Measurements from ENCODE around the gene OLFM1.

The OLFM1 gene

DNA sequence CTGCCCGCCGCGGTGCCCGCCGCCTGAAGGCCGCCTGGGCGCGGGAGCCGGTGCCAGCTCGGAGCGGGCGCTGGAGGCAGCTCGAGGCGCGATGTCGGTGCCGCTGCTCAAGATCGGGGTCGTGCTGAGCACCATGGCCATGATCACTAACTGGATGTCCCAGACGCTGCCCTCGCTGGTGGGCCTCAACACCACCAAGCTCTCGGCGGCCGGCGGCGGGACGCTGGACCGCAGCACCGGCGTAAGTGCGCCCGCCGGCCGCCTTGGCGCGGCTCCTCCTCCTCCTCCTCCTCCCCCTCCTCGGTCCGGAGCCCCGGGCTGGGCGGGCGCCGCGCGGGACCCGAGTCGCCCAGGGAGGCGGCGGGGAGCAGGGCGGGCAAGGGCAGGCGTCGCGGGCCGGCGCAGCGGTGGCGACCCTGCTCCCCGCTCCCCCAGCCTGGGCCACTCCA is 455 bp downstream of the OLFM1 start:
- Histone ChIP-seq H3K9ac (ENCODE audit: low read length) (no peak overlapping the region), H3K36me3 (replicated peaks; ENCODE audit: low read depth, low read length) (no peaks in the 10 kb centered on the region), H2AFZ (ENCODE audit: low read depth, low read length) (no peak overlapping the region), H3K27me3 (ENCODE audit: low read depth, low read length) (peaks cover 7% of the 10 kb centered on the region; the same call in 1 of the 2 replicates), H3K9me3 (ENCODE audit: insufficient read depth, low read length) (no peaks in the 10 kb centered on the region), H3K79me2 (ENCODE audit: low read length) (no peaks in the 10 kb centered on the region), H4K20me1 (ENCODE audit: insufficient read depth, low read length) (no peaks in the 10 kb centered on the region), H3K4me2 (ENCODE audit: low read length) (no peak overlapping the region), H3K4me1 (ENCODE audit: low read length) (no peaks in the 10 kb centered on the region), H3K4me3 (ENCODE audit: low read length) (no peak overlapping the region), H3K27ac (ENCODE audit: low read length) (no peak overlapping the region)
- TF ChIP-seq CTCF (IDR thresholded peaks at IDR 0.05; ENCODE audit: low read depth, low read length) (no peak), EZH2phosphoT487 (IDR thresholded peaks at IDR 0.05; ENCODE audit: low read depth) (no peak)

DNA sequence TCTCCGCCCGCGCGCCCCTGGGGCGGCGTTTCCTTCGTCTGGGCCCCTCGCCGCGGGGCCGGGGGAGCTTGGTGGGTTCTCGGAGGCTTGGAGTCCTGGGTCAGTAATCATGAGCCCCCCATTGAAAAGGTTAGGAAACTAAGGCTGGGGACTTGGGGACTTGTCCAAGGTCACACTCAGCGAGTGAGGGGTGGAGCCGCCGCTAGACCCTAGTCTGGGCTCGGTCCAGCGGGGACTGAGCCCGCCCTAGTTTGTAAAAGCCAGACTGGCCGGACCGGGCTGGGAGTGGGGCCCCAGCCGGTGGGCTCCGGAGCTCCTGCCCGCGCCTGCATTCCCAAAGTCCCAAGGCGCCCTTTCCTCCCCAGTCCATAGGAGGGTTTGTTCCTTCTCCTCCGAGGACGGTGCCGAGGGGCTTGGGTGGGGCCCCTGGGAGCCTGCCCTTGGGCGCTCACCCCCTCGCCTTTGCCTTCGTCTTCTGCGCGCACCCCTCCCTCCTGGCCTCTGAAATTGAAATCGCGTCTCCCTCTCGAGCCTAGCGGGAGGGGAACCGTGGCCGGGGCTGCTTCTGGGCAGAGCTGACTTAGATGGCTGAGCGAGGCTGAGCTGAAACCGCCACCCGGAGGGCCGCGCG is 995 bp downstream of the OLFM1 start:
- Histone ChIP-seq H2AFZ (ENCODE audit: low read depth, low read length) (no peak overlapping the region), H3K4me1 (ENCODE audit: low read length) (no peaks in the 10 kb centered on the region), H3K27ac (ENCODE audit: low read length) (no peak overlapping the region), H3K36me3 (replicated peaks; ENCODE audit: low read depth, low read length) (no peaks in the 10 kb centered on the region), H3K79me2 (ENCODE audit: low read length) (no peaks in the 10 kb centered on the region), H3K4me3 (ENCODE audit: low read length) (no peak overlapping the region), H3K4me2 (ENCODE audit: low read length) (no peak overlapping the region), H3K9me3 (ENCODE audit: insufficient read depth, low read length) (no peaks in the 10 kb centered on the region), H3K9ac (ENCODE audit: low read length) (no peak overlapping the region), H4K20me1 (ENCODE audit: insufficient read depth, low read length) (no peaks in the 10 kb centered on the region), H3K27me3 (ENCODE audit: low read depth, low read length) (peaks cover 6% of the 10 kb centered on the region; the same call in 1 of the 2 replicates)
- TF ChIP-seq CTCF (IDR thresholded peaks at IDR 0.05; ENCODE audit: low read depth, low read length) = no peak
- no peak for TF ChIP-seq EZH2phosphoT487 (IDR thresholded peaks at IDR 0.05; ENCODE audit: low read depth)

DNA sequence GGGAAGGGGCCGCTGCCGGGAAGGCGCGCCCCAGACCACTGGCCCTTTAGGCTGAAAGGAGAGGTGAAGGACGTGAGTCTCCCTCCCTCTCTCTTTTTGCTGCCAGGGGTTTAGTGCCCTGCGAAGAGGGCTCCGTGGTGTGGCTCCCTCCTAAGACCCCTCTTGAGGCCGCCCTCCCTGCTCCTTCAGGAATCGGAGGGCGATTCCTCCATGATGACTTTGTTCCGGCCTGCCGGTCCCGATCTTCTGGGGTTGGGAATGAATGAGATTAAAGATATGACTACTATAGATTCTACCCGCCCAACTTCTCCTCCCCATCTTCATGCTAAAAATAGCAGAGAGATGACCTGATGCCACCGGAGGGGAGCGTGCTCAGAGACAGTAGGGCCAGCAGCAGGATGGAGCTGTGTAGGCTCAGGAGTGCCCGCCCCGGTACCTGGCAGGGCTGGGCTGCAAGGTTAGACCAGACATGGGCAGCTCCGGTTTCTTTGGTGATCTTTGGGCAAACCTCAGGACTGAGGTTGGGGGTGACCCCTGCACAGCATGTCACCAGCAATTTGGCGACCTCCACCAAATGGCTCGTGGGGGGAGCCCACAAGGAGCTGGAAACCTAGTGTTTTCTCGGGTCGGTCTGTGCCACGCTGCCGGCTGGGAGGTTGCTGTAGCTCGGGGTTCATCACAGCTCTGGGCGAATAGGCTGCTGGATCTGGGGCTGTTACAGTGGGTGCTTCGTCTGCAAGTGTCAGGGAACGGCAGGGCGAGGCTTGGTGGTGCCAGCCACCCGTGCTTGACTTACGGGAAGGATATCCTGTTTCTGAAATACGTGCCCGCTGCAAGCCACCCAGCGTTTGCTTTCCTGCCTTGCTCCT is 1.7 kb downstream of the OLFM1 start:
- Histone ChIP-seq H3K4me2 (ENCODE audit: low read length) (no peak overlapping the region), H3K27me3 (ENCODE audit: low read depth, low read length) (peaks cover 9% of the 10 kb centered on the region; the same call in 1 of the 2 replicates), H3K27ac (ENCODE audit: low read length) (no peak overlapping the region), H3K4me3 (ENCODE audit: low read length) (no peak overlapping the region), H3K36me3 (replicated peaks; ENCODE audit: low read depth, low read length) (no peaks in the 10 kb centered on the region), H3K4me1 (ENCODE audit: low read length) (no peaks in the 10 kb centered on the region), H3K79me2 (ENCODE audit: low read length) (no peaks in the 10 kb centered on the region), H2AFZ (ENCODE audit: low read depth, low read length) (no peak overlapping the region), H3K9ac (ENCODE audit: low read length) (no peak overlapping the region), H3K9me3 (ENCODE audit: insufficient read depth, low read length) (no peaks in the 10 kb centered on the region), H4K20me1 (ENCODE audit: insufficient read depth, low read length) (no peaks in the 10 kb centered on the region)
- TF ChIP-seq CTCF (IDR thresholded peaks at IDR 0.05; ENCODE audit: low read depth, low read length) (no peak), EZH2phosphoT487 (IDR thresholded peaks at IDR 0.05; ENCODE audit: low read depth) (no peak)

DNA sequence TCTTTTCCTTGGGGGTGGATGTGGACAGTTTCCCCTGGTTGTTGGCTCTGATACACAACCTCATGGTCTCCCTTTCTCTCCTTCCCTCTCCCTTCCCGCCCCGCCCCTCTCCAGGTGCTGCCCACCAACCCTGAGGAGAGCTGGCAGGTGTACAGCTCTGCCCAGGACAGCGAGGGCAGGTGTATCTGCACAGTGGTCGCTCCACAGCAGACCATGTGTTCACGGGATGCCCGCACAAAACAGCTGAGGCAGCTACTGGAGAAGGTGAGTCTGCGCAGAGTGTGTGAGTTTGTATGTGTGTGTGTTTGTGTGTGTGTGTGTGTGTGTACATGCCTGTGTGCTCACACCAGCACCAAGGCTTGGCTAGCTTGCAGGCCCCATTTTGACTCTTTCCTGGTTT is 2.6 kb downstream of the OLFM1 start:
- Histone ChIP-seq H3K27ac (ENCODE audit: low read length) (no peak overlapping the region), H4K20me1 (ENCODE audit: insufficient read depth, low read length) (no peaks in the 10 kb centered on the region), H3K9me3 (ENCODE audit: insufficient read depth, low read length) (no peaks in the 10 kb centered on the region), H3K4me1 (ENCODE audit: low read length) (no peaks in the 10 kb centered on the region), H3K79me2 (ENCODE audit: low read length) (no peaks in the 10 kb centered on the region), H3K4me3 (ENCODE audit: low read length) (no peak overlapping the region), H3K27me3 (ENCODE audit: low read depth, low read length) (peaks cover 12% of the 10 kb centered on the region; the same call in 1 of the 2 replicates), H3K36me3 (replicated peaks; ENCODE audit: low read depth, low read length) (no peaks in the 10 kb centered on the region), H3K9ac (ENCODE audit: low read length) (no peak overlapping the region), H3K4me2 (ENCODE audit: low read length) (no peak overlapping the region), H2AFZ (ENCODE audit: low read depth, low read length) (no peak overlapping the region)
- TF ChIP-seq EZH2phosphoT487 (IDR thresholded peaks at IDR 0.05; ENCODE audit: low read depth) = no peak
- no peak for TF ChIP-seq CTCF (IDR thresholded peaks at IDR 0.05; ENCODE audit: low read depth, low read length)
